SK-N-SH (cell line): ENCODE measurements around the gene ATXN2. TPM values are rescaled to one million over a fixed set of nuclear protein-coding genes. Genes with fewer than 3 reads are reported as not detected.

Experiments used
- CTCF ChIA-PET: fragments of 300-600, 350-600 bp; formaldehyde crosslinking; extraction: SDS; loops from one replicate; lab custom pipeline; 2021; lab: Yijun Ruan, JAX
- POLR2A ChIA-PET: fragments of 350-600 bp; sonication (Branson Sonifier 250); formaldehyde crosslinking; extraction: SDS; loops from one replicate; lab custom pipeline; 2020; ENCODE audit warnings: antibody characterized with exemption, inconsistent platforms; lab: Yijun Ruan, JAX
- DNase-seq: peaks from one replicate; pipeline ENCODE4 v3.0.0; 2012
- H2AFZ ChIP-seq: fragments of 200-600 bp; sonication (generic); 2 replicates; pipeline ENCODE4 v1.8.1; 2016; ENCODE audit warnings: antibody characterized with exemption, mild to moderate bottlenecking, low read depth
- H3F3A ChIP-seq: fragments of 200-600 bp; sonication (generic); replicated peaks from 2 replicates; pipeline ENCODE3; 2016; ENCODE audit warnings: antibody characterized with exemption, mild to moderate bottlenecking; ENCODE audit not compliant: insufficient read depth
- H3K27ac ChIP-seq, 2 experiments: fragments of 200-500 bp in 1 of 2; fragments of 200-600 bp in 1 of 2; sonication (Bioruptor generic) in 1 of 2; sonication (generic), shearing (Covaris generic) in 1 of 2; 2 replicates each; pipeline versions ENCODE4 v1.5.1 to v1.6.1; 2014 to 2016; ENCODE audit warnings: low read depth in 2 of 2, inconsistent platforms in 1 of 2, low read length in 1 of 2, mild to moderate bottlenecking in 1 of 2, mixed read lengths in 1 of 2
- H3K27me3 ChIP-seq: fragments of 200-600 bp; sonication (generic), shearing (Covaris generic); 2 replicates; pipeline ENCODE4 v1.6.1; 2016; ENCODE audit warnings: mixed run types; ENCODE audit not compliant: insufficient read depth
- H3K36me3 ChIP-seq, 2 experiments: fragments of 200-500 bp in 1 of 2; fragments of 200-600 bp in 1 of 2; sonication (Bioruptor generic) in 1 of 2; sonication (generic) in 1 of 2; replicated peaks in 1 of 2; 2 replicates each; pipeline versions ENCODE3 to v1.5.1; 2014 to 2016; ENCODE audit warnings: low read length in 1 of 2, mild to moderate bottlenecking in 1 of 2; ENCODE audit not compliant: insufficient read depth in 2 of 2, control insufficient read depth in 1 of 2
- H3K4me1 ChIP-seq, 2 experiments: fragments of 200-500 bp in 1 of 2; fragments of 200-600 bp in 1 of 2; sonication (Bioruptor generic) in 1 of 2; sonication (generic), shearing (Covaris generic) in 1 of 2; 2 replicates each; pipeline versions ENCODE4 v1.5.1 to v1.6.1; 2014 to 2016; ENCODE audit warnings: low read depth in 1 of 2, low read length in 1 of 2, mixed run types in 1 of 2; ENCODE audit not compliant: insufficient read depth in 2 of 2, control insufficient read depth in 1 of 2
- H3K4me2 ChIP-seq: fragments of 200-600 bp; sonication (generic), shearing (Covaris generic); 2 replicates; pipeline ENCODE4 v1.6.1; 2017; ENCODE audit warnings: mixed run types
- H3K4me3 ChIP-seq, 2 experiments: fragments of 200-500 bp in 1 of 2; fragments of 200-600 bp in 1 of 2; sonication (Bioruptor generic) in 1 of 2; sonication (generic), shearing (Covaris generic) in 1 of 2; 2 replicates each; pipeline versions ENCODE4 v1.5.1 to v1.8.1; 2014 to 2016; ENCODE audit warnings: low read depth in 2 of 2, inconsistent platforms in 1 of 2, low read length in 1 of 2, mild to moderate bottlenecking in 1 of 2, mixed read lengths in 1 of 2, moderate library complexity in 1 of 2
- H3K79me2 ChIP-seq: fragments of 200-600 bp; sonication (generic); 2 replicates; pipeline ENCODE4 v1.8.1; 2017; ENCODE audit warnings: mild to moderate bottlenecking; ENCODE audit not compliant: insufficient read depth
- H3K9ac ChIP-seq: fragments of 200-600 bp; sonication (generic); 2 replicates; pipeline ENCODE4 v1.6.1; 2017; ENCODE audit warnings: mixed run types
- H3K9me2 ChIP-seq: fragments of 200-600 bp; sonication (generic); 2 replicates; pipeline ENCODE4 v1.6.1; 2017; ENCODE audit warnings: mixed run types
- H3K9me3 ChIP-seq: fragments of 200-600 bp; sonication (generic); 2 replicates; pipeline ENCODE4 v1.6.1; 2017; ENCODE audit warnings: mixed run types, mild to moderate bottlenecking, moderate library complexity
- H4K20me1 ChIP-seq: fragments of 200-600 bp; sonication (generic); 2 replicates; pipeline ENCODE4 v1.6.1; 2017; ENCODE audit warnings: mild to moderate bottlenecking, mixed run types; ENCODE audit not compliant: insufficient read depth
- CTCF ChIP-seq: fragments of 200-600 bp; sonication (generic); IDR thresholded peaks from 2 replicates; pipeline ENCODE4 v1.6.1; 2017; ENCODE audit warnings: antibody characterized with exemption, mild to moderate bottlenecking, moderate library complexity
- ELF1 ChIP-seq: IDR thresholded peaks from 2 replicates; pipeline ENCODE4 v1.4.0; 2012
- EP300 ChIP-seq, 2 experiments: IDR thresholded peaks; 2 replicates each; pipeline versions ENCODE4 v1.4.0 to v1.6.1; 2012; ENCODE audit warnings: borderline replicate concordance in 1 of 2, low read depth in 1 of 2, low read length in 1 of 2
- EZH2phosphoT487 ChIP-seq: fragments of 200-600 bp; sonication (generic); IDR thresholded peaks from 2 replicates; pipeline ENCODE4 v1.6.1; 2017; ENCODE audit warnings: low read depth, mixed run types, mild to moderate bottlenecking, antibody characterized with exemption, moderate library complexity, borderline replicate concordance
- FOXJ3 ChIP-seq: sonication (generic); formaldehyde crosslinking; IDR thresholded peaks from 2 replicates; pipeline ENCODE4 v1.5.1; 2020; ENCODE audit warnings: mild to moderate bottlenecking, missing genetic modification reagents
- GABPA ChIP-seq: IDR thresholded peaks from 2 replicates; pipeline ENCODE4 v1.4.0; 2012; ENCODE audit warnings: low read depth, mild to moderate bottlenecking
- IRF3 ChIP-seq: fragments of 150-350 bp; IDR thresholded peaks from 2 replicates; pipeline ENCODE4 v1.6.1; 2016; ENCODE audit warnings: mild to moderate bottlenecking, low read depth, low read length
- NRF1 ChIP-seq: IDR thresholded peaks from 2 replicates; pipeline ENCODE4 v1.6.1; 2012; ENCODE audit warnings: low read depth, mild to moderate bottlenecking, low read length
- PBX3 ChIP-seq: IDR thresholded peaks from 2 replicates; pipeline ENCODE4; 2012
- RAD21 ChIP-seq: IDR thresholded peaks from 2 replicates; pipeline ENCODE4 v1.6.1; 2012; ENCODE audit warnings: mild to moderate bottlenecking, low read length
- REST ChIP-seq: IDR thresholded peaks from 2 replicates; pipeline ENCODE4 v1.6.1; 2012; ENCODE audit warnings: mild to moderate bottlenecking, low read depth, low read length, moderate library complexity
- RFX5 ChIP-seq: IDR thresholded peaks from 2 replicates; pipeline ENCODE4 v1.6.1; 2012; ENCODE audit warnings: mild to moderate bottlenecking, improper control_type of control experiment, low read length
- RXRA ChIP-seq: IDR thresholded peaks from 2 replicates; pipeline ENCODE4 v1.4.0; 2012; ENCODE audit warnings: low read depth, mild to moderate bottlenecking, borderline replicate concordance
- TAF1 ChIP-seq: IDR thresholded peaks from 2 replicates; pipeline ENCODE4 v1.6.1; 2012; ENCODE audit warnings: low read depth, mild to moderate bottlenecking, low read length, moderate library complexity, borderline replicate concordance
- TEAD4 ChIP-seq: IDR thresholded peaks from 2 replicates; pipeline ENCODE4 v1.4.0; 2012; ENCODE audit warnings: mild to moderate bottlenecking, borderline replicate concordance; ENCODE audit not compliant: insufficient read depth
- USF1 ChIP-seq: IDR thresholded peaks from 2 replicates; pipeline ENCODE4 v1.4.0; 2012; ENCODE audit warnings: low read depth, borderline replicate concordance
- WGBS: methylation state at CpG from one replicate; pipeline ENCODE4 v1.1.6; 2017; ENCODE audit warnings: low lambda C conversion rate; 5-methylcytosine and 5-hydroxymethylcytosine counted together
- polyA plus RNA-seq, 3 experiments: library from polyadenylated mRNA; depleted of rRNA; stranded (reverse); fragments of >200 nt; gene quantifications; 2 replicates each; pipeline ENCODE4 v1.2.3, GENCODE V29; 2012

Gene ATXN2
- polyA plus RNA-seq, 1 of the 3 experiments (the other 2 are of a cell fraction): 35.7 TPM

GRCh38 chr12:111638556-111638955, 39.4 kb upstream of the ATXN2 start:
- Histone ChIP-seq H3K79me2 (no peaks in the 10 kb centered on the region), H4K20me1 (no peaks in the 10 kb centered on the region), H3K36me3 (peaks cover 11 to 19% of the 10 kb centered on the region in 2 experiments), H3K4me2 (no peak overlapping the region), H3K27me3 (no peaks in the 10 kb centered on the region), H3K9ac (no peak overlapping the region), H3K9me3 (no peaks in the 10 kb centered on the region), H2AFZ (no peak overlapping the region), H3F3A (peaks cover 4% of the 10 kb centered on the region), H3K4me1 (peaks cover 9 to 11% of the 10 kb centered on the region in 2 experiments; a peak in 2 of 4 replicates), H3K4me3 (no peak overlapping the region), H3K9me2 (no peaks in the 10 kb centered on the region), H3K27ac (no peak overlapping the region)
- ChIA-PET CTCF (interaction anchor here (1.1 kb wide), 1 partner anchor 35 kb away, joined by 5 read pairs; no protein-coding TSS in a partner anchor), POLR2A (no interaction called here)
- DNase-seq: no peak
- WGBS: 90% methylated on average over 6 of the region's 6 CpGs
- TF ChIP-seq RFX5 (no peak), REST (no peak), TEAD4 (no peak), GABPA (no peak), TAF1 (no peak), ELF1 (no peak), USF1 (no peak), EP300 (IDR thresholded peaks at IDR 0.05; ENCODE audit: borderline replicate concordance in 1 of 2, low read depth in 1 of 2, low read length in 1 of 2) (no peak), PBX3 (no peak), CTCF (no peak), NRF1 (no peak), RAD21 (no peak), EZH2phosphoT487 (no peak), IRF3 (no peak), RXRA (no peak), FOXJ3 (CRISPR knock-in tag) (no peak)
